Nephron progenitor cell (in vitro differentiated cells): ENCODE results near the gene NTM.
A peak's percentile ranks its signal among the peaks of the same experiment; 100 is the strongest.

Experiments
- DNase-seq: peaks from one replicate; pipeline ENCODE4 v3.0.0; 2021
- H3K27ac Mint-ChIP-seq: 2 replicates; pipeline ENCODE4 v1.8.0; 2021; ENCODE audit warnings: mild to moderate bottlenecking, moderate library complexity, mixed read lengths
- H3K27me3 Mint-ChIP-seq: 2 replicates; pipeline ENCODE4 v1.8.0; 2021; ENCODE audit warnings: mild to moderate bottlenecking, low read depth, mixed read lengths; ENCODE audit not compliant: poor library complexity
- H3K36me3 Mint-ChIP-seq: 2 replicates; pipeline ENCODE4 v1.8.0; 2021; ENCODE audit warnings: low read depth, mixed read lengths
- H3K4me1 Mint-ChIP-seq: 2 replicates; pipeline ENCODE4 v1.8.0; 2021; ENCODE audit warnings: mixed read lengths
- H3K4me3 Mint-ChIP-seq: 2 replicates; pipeline ENCODE4 v1.8.0; 2021; ENCODE audit warnings: mild to moderate bottlenecking, moderate library complexity, mixed read lengths
- H3K9me3 Mint-ChIP-seq: 2 replicates; pipeline ENCODE4 v1.8.0; 2021; ENCODE audit warnings: mild to moderate bottlenecking, moderate library complexity, mixed read lengths
- TF ChIP-seq, protein P1 (sequence below): fragments of 200-600 bp; sonication (generic); IDR thresholded peaks from 2 replicates; pipeline ENCODE4 v1.5.0; 2021; ENCODE audit warnings: antibody characterized with exemption

NTM gene

DNA sequence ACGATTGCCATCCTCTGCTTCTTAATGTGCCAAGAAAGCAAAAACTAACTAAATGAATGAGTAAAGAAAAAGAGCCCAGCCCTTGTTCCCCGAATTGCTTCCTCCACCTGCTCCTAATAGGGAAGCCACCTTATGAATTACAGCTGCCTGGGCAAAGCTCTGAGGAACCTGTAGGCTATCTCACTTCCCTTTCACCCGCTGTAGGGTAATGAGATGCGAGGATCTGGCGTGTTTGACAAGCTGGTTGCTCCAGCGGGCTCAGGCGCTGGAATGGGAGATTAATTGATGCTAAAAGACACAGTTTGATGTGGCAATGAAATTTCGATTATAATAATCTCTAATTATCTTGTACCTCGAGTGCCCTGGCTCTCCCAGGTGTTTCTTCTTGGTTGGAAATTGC is 256.4 kb downstream of the NTM start:
- Mint-ChIP-seq H3K4me3 (no peak overlapping the region), H3K27ac (no peak overlapping the region), H3K36me3 (peaks cover under 1% of the 10 kb centered on the region), H3K9me3 (peaks cover 6% of the 10 kb centered on the region), H3K4me1 (peaks cover 23% of the 10 kb centered on the region), H3K27me3 (peaks cover 12% of the 10 kb centered on the region)
- no peak for DNase-seq
- TF ChIP-seq, protein P1, sequence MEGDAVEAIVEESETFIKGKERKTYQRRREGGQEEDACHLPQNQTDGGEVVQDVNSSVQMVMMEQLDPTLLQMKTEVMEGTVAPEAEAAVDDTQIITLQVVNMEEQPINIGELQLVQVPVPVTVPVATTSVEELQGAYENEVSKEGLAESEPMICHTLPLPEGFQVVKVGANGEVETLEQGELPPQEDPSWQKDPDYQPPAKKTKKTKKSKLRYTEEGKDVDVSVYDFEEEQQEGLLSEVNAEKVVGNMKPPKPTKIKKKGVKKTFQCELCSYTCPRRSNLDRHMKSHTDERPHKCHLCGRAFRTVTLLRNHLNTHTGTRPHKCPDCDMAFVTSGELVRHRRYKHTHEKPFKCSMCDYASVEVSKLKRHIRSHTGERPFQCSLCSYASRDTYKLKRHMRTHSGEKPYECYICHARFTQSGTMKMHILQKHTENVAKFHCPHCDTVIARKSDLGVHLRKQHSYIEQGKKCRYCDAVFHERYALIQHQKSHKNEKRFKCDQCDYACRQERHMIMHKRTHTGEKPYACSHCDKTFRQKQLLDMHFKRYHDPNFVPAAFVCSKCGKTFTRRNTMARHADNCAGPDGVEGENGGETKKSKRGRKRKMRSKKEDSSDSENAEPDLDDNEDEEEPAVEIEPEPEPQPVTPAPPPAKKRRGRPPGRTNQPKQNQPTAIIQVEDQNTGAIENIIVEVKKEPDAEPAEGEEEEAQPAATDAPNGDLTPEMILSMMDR = no peak

GRCh38 chr11:131628739-131629138 is 258.3 kb downstream of the NTM start:
- Mint-ChIP-seq H3K27ac (no peak overlapping the region), H3K36me3 (peaks cover 11% of the 10 kb centered on the region), H3K9me3 (peaks cover 24% of the 10 kb centered on the region), H3K4me3 (no peak overlapping the region), H3K27me3 (peaks cover 19% of the 10 kb centered on the region), H3K4me1 (peaks cover 25% of the 10 kb centered on the region)
- DNase-seq = no peak
- TF ChIP-seq, protein P1 = no peak

- DNase-seq = no peak
- peak overlapping the region; percentile 19 for H3K27ac Mint-ChIP-seq
- H3K4me3 Mint-ChIP-seq = no peak overlapping the region
- peaks cover 32% of the 10 kb centered on the region for H3K4me1 Mint-ChIP-seq
- H3K36me3 Mint-ChIP-seq = peaks cover 11% of the 10 kb centered on the region
- peaks cover 19% of the 10 kb centered on the region for H3K27me3 Mint-ChIP-seq
- TF ChIP-seq, protein P1 = peak; percentile 15
- H3K9me3 Mint-ChIP-seq = peaks cover 24% of the 10 kb centered on the region
Measured at GRCh38 chr11:131629925-131630540, 259.6 kb downstream of the NTM start.

GRCh38 chr11:131632971-131633370 is 262.6 kb downstream of the NTM start:
- peaks cover 24% of the 10 kb centered on the region for H3K9me3 Mint-ChIP-seq
- DNase-seq = no peak
- H3K27ac Mint-ChIP-seq = no peak overlapping the region
- TF ChIP-seq, protein P1 = no peak
- H3K27me3 Mint-ChIP-seq = peaks cover 23% of the 10 kb centered on the region
- peaks cover 46% of the 10 kb centered on the region for H3K4me1 Mint-ChIP-seq
- no peak overlapping the region for H3K4me3 Mint-ChIP-seq
- H3K36me3 Mint-ChIP-seq = peaks cover 11% of the 10 kb centered on the region

DNA sequence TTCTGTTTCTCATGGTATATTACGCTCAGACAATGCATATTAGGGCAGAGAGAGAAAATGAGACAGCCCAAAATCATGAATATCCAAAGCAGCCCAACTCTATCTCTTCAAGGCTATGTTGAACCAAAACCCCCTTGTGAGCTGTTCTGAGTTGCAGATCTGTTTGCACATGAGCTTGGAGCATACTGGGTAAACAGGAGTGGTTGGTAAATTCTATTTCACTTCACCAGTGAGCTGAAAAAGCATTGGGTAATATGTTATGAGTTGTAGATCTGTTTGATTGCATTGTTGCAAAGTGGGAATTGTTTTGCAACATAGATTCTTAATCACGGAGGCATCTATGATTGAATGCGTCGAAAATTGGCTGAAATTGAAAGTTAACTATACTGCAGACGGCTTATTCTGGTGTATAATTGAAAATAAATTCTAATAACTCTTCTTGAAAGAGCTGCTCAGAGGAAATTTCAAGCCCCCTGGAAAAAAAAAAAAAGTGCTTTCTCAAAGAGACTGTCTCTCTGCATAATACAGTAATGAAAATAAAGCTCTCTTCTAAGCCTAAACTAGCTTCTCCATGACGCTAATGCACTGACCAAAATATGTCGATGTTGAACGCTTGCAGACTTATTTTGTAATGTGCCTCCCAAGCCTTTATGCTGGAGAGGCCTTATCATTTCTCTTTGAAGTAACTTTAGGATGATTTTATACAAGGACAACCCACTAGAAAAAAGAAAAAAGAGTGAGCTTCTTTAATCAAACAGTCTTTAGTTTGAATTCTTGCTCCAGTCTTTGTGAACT is 263.7 kb downstream of the NTM start:
- H3K4me1 Mint-ChIP-seq = peaks cover 43% of the 10 kb centered on the region
- no peak overlapping the region for H3K4me3 Mint-ChIP-seq
- TF ChIP-seq, protein P1 = no peak
- peaks cover 24% of the 10 kb centered on the region for H3K9me3 Mint-ChIP-seq
- DNase-seq = no peak
- peaks cover 11% of the 10 kb centered on the region for H3K36me3 Mint-ChIP-seq
- peaks cover 21% of the 10 kb centered on the region for H3K27me3 Mint-ChIP-seq
- H3K27ac Mint-ChIP-seq = no peak overlapping the region
